HepG2 (cell line): ENCODE measurements around the gene MYD88. TPM values are rescaled to one million over a fixed set of nuclear protein-coding genes. Genes with fewer than 3 reads are reported as not detected.

ENCODE experiments used
- GMEB1 ChIP-seq: sonication (generic); formaldehyde crosslinking; IDR thresholded peaks from 2 replicates; pipeline ENCODE4 v1.5.1; 2020; ENCODE audit warnings: missing genetic modification reagents, mild to moderate bottlenecking, borderline replicate concordance
- KIAA2018 ChIP-seq: sonication (generic); formaldehyde crosslinking; IDR thresholded peaks from 2 replicates; pipeline ENCODE4 v1.5.0; 2020; ENCODE audit warnings: mild to moderate bottlenecking, missing genetic modification reagents, borderline replicate concordance
- KLF16 ChIP-seq, 2 experiments: sonication (generic) in 1 of 2; formaldehyde crosslinking in 1 of 2; IDR thresholded peaks; 2 replicates each; pipeline versions ENCODE4 v1.6.1 to v1.8.0; 2016 to 2023; ENCODE audit warnings: missing genetic modification reagents in 2 of 2, missing compliant biosample characterization in 1 of 2
- KMT2B ChIP-seq: IDR thresholded peaks from 2 replicates; pipeline ENCODE4 v1.6.1; 2016; ENCODE audit warnings: missing genetic modification reagents, missing compliant biosample characterization
- MLXIP ChIP-seq: sonication (generic); formaldehyde crosslinking; IDR thresholded peaks from 2 replicates; pipeline ENCODE4 v1.9.0; 2021; ENCODE audit warnings: missing genetic modification reagents, borderline replicate concordance
- NONO ChIP-seq, 2 experiments: fragments of 450-650 bp in 1 of 2; sonication (generic) in 1 of 2; formaldehyde crosslinking in 1 of 2; IDR thresholded peaks in 1 of 2; conservative IDR thresholded peaks in 1 of 2; 2 replicates each; pipeline versions ENCODE4 v1.6.1 to v1.8.0; 2017 to 2022; ENCODE audit warnings: mild to moderate bottlenecking in 1 of 2, missing genetic modification reagents in 1 of 2, moderate library complexity in 1 of 2
- SAP130 ChIP-seq: IDR thresholded peaks from 2 replicates; pipeline ENCODE4 v1.6.1; 2016; ENCODE audit warnings: low read depth
- TCF12 ChIP-seq, 2 experiments: fragments of 450-650 bp in 1 of 2; sonication (generic) in 1 of 2; formaldehyde crosslinking in 1 of 2; IDR thresholded peaks; 2 replicates each; pipeline versions ENCODE4 v1.6.1 to v1.8.0; 2017 to 2022; ENCODE audit warnings: antibody characterized with exemption in 1 of 2, mild to moderate bottlenecking in 1 of 2, missing genetic modification reagents in 1 of 2, moderate library complexity in 1 of 2
- ZNF777 ChIP-seq: sonication (generic); formaldehyde crosslinking; IDR thresholded peaks from 2 replicates; pipeline ENCODE4 v1.4.0; 2020; ENCODE audit warnings: missing genetic modification reagents
- ZXDC ChIP-seq: sonication (generic); formaldehyde crosslinking; IDR thresholded peaks from 2 replicates; pipeline ENCODE4 v1.5.0; 2020; ENCODE audit warnings: mild to moderate bottlenecking, missing genetic modification reagents
- polyA plus RNA-seq, 8 experiments: library from polyadenylated mRNA; depleted of rRNA in 3 of 8; stranded (reverse) in 7 of 8; unstranded in 1 of 8; fragments of >200 nt; fragmentation: Illumina TruSeq in 4 of 8; extraction: Trizol in 4 of 8; gene quantifications; 2 replicates each; pipeline versions ENCODE4 v1.2.1 to v1.2.3, GENCODE V29; 2011 to 2016; ENCODE audit warnings: low read depth in 4 of 8, missing spikeins in 1 of 8, mixed read lengths in 1 of 8; ENCODE audit not compliant: insufficient read depth in 1 of 8
- total RNA-seq, 5 experiments: library from RNA; depleted of rRNA; stranded (reverse); fragments of >200 nt; fragmentation: Illumina TruSeq; extraction: Trizol; gene quantifications; 2 replicates each; pipeline ENCODE4 v1.2.3, GENCODE V29; 2016; ENCODE audit warnings: low read depth in 1 of 5

Gene MYD88
- total and polyA plus RNA-seq, 2 of the 13 experiments (the other 11 are each of a cell fraction or from before 2014, with no cell fraction given): 7.6 to 32.7 TPM

- TF ChIP-seq GMEB1 (CRISPR knock-in tag): peak; percentile 55; the same call in 1 of the 2 replicates
- peak in 1 of 2 experiments; percentile 58; a peak in 2 of 4 replicates for TF ChIP-seq KLF16 (CRISPR knock-in tag; IDR thresholded peaks at IDR 0.05)
- TF ChIP-seq KMT2B (CRISPR knock-in tag): no peak; the same call in none of the 2 replicates
- no peak for TF ChIP-seq TCF12 (IDR thresholded peaks at IDR 0.05)
- peak; percentile 82 for TF ChIP-seq TCF12 (CRISPR knock-in tag; IDR thresholded peaks at IDR 0.05)
- peak; percentile 77 for TF ChIP-seq ZNF777 (CRISPR knock-in tag)
- no peak for TF ChIP-seq KIAA2018 (CRISPR knock-in tag)
- no peak; the same call in 1 of the 2 replicates for TF ChIP-seq ZXDC (CRISPR knock-in tag)
- no peak for TF ChIP-seq NONO (IDR thresholded peaks at IDR 0.05)
- no peak; the same call in none of the 2 replicates for TF ChIP-seq NONO (CRISPR knock-in tag; conservative IDR thresholded peaks at IDR 0.05)
- TF ChIP-seq MLXIP (CRISPR knock-in tag): peak; percentile 65; the same call in 1 of the 2 replicates
- peak; percentile 79 for TF ChIP-seq SAP130 (CRISPR knock-in tag)
These were observed at the start of gene MYD88 (continued) for GRCh38 chr3:38138349-38139190.
